ENCODE results near the gene GAREM1. TPM values are rescaled to one million over a fixed set of nuclear protein-coding genes. Genes with fewer than 3 reads are reported as not detected.

GAREM1 gene
- total and polyA plus RNA-seq, 4 donors: 3.0 to 13.7 (median 8.5) TPM

- no peak for DNase-seq
These were observed 169.8 kb downstream of the GAREM1 start for GRCh38 chr18:32300914-32301313.

DNA sequence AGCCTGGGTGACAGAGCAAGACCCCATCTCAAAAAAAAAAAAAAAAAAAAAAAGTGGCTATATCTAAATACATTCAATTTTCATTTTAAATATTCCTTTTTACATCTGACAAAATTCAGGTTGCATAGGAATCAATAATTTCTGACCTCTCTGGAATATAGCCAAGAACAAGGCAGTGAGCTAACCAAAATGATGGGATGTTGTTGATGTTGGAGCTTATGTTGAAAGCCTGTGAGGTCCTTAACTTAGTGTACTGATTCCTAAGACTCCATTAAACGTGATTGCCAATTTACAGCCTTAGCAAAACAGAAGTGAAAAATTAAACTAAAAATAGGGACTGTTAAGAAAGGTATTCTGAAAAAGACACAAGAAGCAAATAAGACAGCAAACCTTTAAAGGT lies 171.2 kb downstream of the GAREM1 start:
- Histone ChIP-seq H3K4me1 (ENCODE audit: control insufficient read depth in 5 of 5, insufficient read depth in 5 of 5, low read length in 5 of 5) (peaks cover 0 to 7% (median 4%) of the 10 kb centered on the region in 5 donors), H3K36me3 (ENCODE audit: control insufficient read depth in 4 of 4, insufficient read depth in 4 of 4, low read length in 4 of 4) (peaks cover 0 to 2% (median 0%) of the 10 kb centered on the region in 4 donors), H3K27ac (ENCODE audit: low read depth in 1 of 2, low read length in 1 of 2) (no peak overlapping the region), H3K4me3 (no peak overlapping the region), H3K27me3 (ENCODE audit: control insufficient read depth in 3 of 3, insufficient read depth in 3 of 3, low read length in 2 of 3) (no peaks in the 10 kb centered on the region), H3K9ac (ENCODE audit: insufficient read depth in 1 of 2, low read length in 2 of 2) (no peak overlapping the region), H3K9me3 (ENCODE audit: control insufficient read depth in 4 of 4, insufficient read depth in 3 of 4, low read length in 3 of 4) (no peaks in the 10 kb centered on the region)
- DNase-seq (no peak), ATAC-seq (ENCODE audit: insufficient read depth, low FRiP score) (no peak)
- no peak for TF ChIP-seq CTCF (IDR thresholded peaks at IDR 0.05; ENCODE audit: control extremely low read depth, extremely low read depth)
- WGBS, 2 donors: 68 to 80% methylated on average over 1 of the region's 1 CpG

More at GRCh38 chr18:32300914-32301313, 169.8 kb downstream of the GAREM1 start:
- Histone ChIP-seq H3K27ac (ENCODE audit: low read depth in 1 of 2, low read length in 1 of 2) (peak overlapping the region in 1 of 2 donors; percentile 41), H3K4me1 (ENCODE audit: control insufficient read depth in 5 of 5, insufficient read depth in 5 of 5, low read length in 5 of 5) (peaks cover 0 to 7% (median 4%) of the 10 kb centered on the region in 5 donors), H3K9me3 (ENCODE audit: control insufficient read depth in 4 of 4, insufficient read depth in 3 of 4, low read length in 3 of 4) (no peaks in the 10 kb centered on the region), H3K27me3 (ENCODE audit: control insufficient read depth in 3 of 3, insufficient read depth in 3 of 3, low read length in 2 of 3) (no peaks in the 10 kb centered on the region), H3K36me3 (ENCODE audit: control insufficient read depth in 4 of 4, insufficient read depth in 4 of 4, low read length in 4 of 4) (peaks cover 0 to 4% (median 0%) of the 10 kb centered on the region in 4 donors), H3K9ac (ENCODE audit: insufficient read depth in 1 of 2, low read length in 2 of 2) (no peak overlapping the region), H3K4me3 (no peak overlapping the region)
- no peak for TF ChIP-seq CTCF (IDR thresholded peaks at IDR 0.05; ENCODE audit: control extremely low read depth, extremely low read depth)
- WGBS, 2 donors: 79 to 82% methylated on average over 5 of the region's 5 CpGs
- ATAC-seq (ENCODE audit: insufficient read depth, low FRiP score): peak; percentile 37

- ATAC-seq (ENCODE audit: insufficient read depth, low FRiP score) (no peak), DNase-seq (peak in 1 of 3 donors; percentile 17)
- Histone ChIP-seq H3K27me3 (ENCODE audit: control insufficient read depth in 3 of 3, insufficient read depth in 3 of 3, low read length in 2 of 3) (no peaks in the 10 kb centered on the region), H3K4me1 (ENCODE audit: control insufficient read depth in 5 of 5, insufficient read depth in 5 of 5, low read length in 5 of 5) (peaks cover 0 to 7% (median 4%) of the 10 kb centered on the region in 5 donors), H3K27ac (ENCODE audit: low read depth in 1 of 2, low read length in 1 of 2) (no peak overlapping the region), H3K9ac (ENCODE audit: insufficient read depth in 1 of 2, low read length in 2 of 2) (no peak overlapping the region), H3K36me3 (ENCODE audit: control insufficient read depth in 4 of 4, insufficient read depth in 4 of 4, low read length in 4 of 4) (no peaks in the 10 kb centered on the region), H3K9me3 (ENCODE audit: control insufficient read depth in 4 of 4, insufficient read depth in 3 of 4, low read length in 3 of 4) (no peaks in the 10 kb centered on the region), H3K4me3 (no peak overlapping the region)
- TF ChIP-seq CTCF (IDR thresholded peaks at IDR 0.05; ENCODE audit: control extremely low read depth, extremely low read depth): no peak
- 33 to 49% methylated on average over 6 of the region's 6 CpGs for WGBS, 2 donors
These were observed 172.5 kb downstream of the GAREM1 start for GRCh38 chr18:32298171-32298667.

Measured in lung (tissue), 12 donors.